Heart right ventricle (tissue), 16 donors: Measurements from ENCODE around the gene GZMM. TPM values are rescaled to one million over a fixed set of nuclear protein-coding genes. Genes with fewer than 3 reads are reported as not detected.

Experiments used
- ATAC-seq, 8 donors: fragments of 200-7000 bp; cut with Tn5 transposase; one replicate each; pipeline ENCODE4 v1.9.1; 2020; ENCODE audit warnings: mild to moderate bottlenecking in 8 of 8, moderate library complexity in 8 of 8, moderate number of reproducible peaks in 1 of 8
- DNase-seq, 2 donors: peaks; one replicate each; pipeline ENCODE4 v3.0.0-alpha.2; 2020
- H3K27ac ChIP-seq, 10 donors: fragments of 200-600 bp; sonication (generic) in 2 of 10; one replicate each; pipeline versions ENCODE4 v1.5.0 to v1.8.0; 2020 to 2022; ENCODE audit warnings: mild to moderate bottlenecking in 3 of 10
- H3K27me3 ChIP-seq, 7 donors: fragments of 200-600 bp; one replicate each; pipeline ENCODE4 v1.8.0; 2021 to 2022; ENCODE audit warnings: mild to moderate bottlenecking in 2 of 7
- H3K36me3 ChIP-seq, 9 donors: fragments of 200-600 bp; sonication (generic) in 1 of 9; one replicate each; pipeline versions ENCODE4 v1.5.0 to v1.8.0; 2020 to 2022; ENCODE audit warnings: mild to moderate bottlenecking in 2 of 9
- H3K4me1 ChIP-seq, 9 donors: fragments of 200-600 bp; sonication (generic) in 1 of 9; one replicate each; pipeline versions ENCODE4 v1.5.0 to v1.8.0; 2020 to 2022; ENCODE audit warnings: mild to moderate bottlenecking in 4 of 9
- H3K4me3 ChIP-seq, 10 donors: fragments of 200-600 bp; sonication (generic) in 2 of 10; one replicate each; pipeline versions ENCODE4 v1.5.0 to v1.8.0; 2020 to 2022; ENCODE audit warnings: mild to moderate bottlenecking in 7 of 10, moderate library complexity in 2 of 10
- H3K9me3 ChIP-seq, 11 donors: fragments of 200-600 bp in 10 of 11; sonication (generic) in 2 of 11; one replicate each; pipeline versions ENCODE4 v1.5.0 to v1.8.0; 2013 to 2022; ENCODE audit warnings: mild to moderate bottlenecking in 2 of 11, control low read depth in 1 of 11, moderate library complexity in 1 of 11
- CTCF ChIP-seq, 9 donors: fragments of 200-600 bp; sonication (generic) in 2 of 9; IDR thresholded peaks; one replicate each; pipeline versions ENCODE4 v1.5.0 to v1.8.0; 2021 to 2022; ENCODE audit warnings: antibody characterized with exemption in 9 of 9, mild to moderate bottlenecking in 5 of 9, moderate library complexity in 1 of 9
- WGBS, 2 donors: extraction: QIAGEN DNeasy Blood & Tissue Kit; methylation state at CpG; one replicate each; pipeline ENCODE4 v1.1.7; 2013; ENCODE audit warnings: inconsistent platforms in 1 of 2; 5-methylcytosine and 5-hydroxymethylcytosine counted together
- intact Hi-C, 10 donors: fragments of 100-400 bp; cut with DNase I; formaldehyde crosslinking; loops; one replicate each; pipeline versions ENCODE4 v1.11.1 to v1.14.2; 2022
- polyA plus RNA-seq, 2 donors: library from polyadenylated mRNA; stranded (reverse); fragments of 200-250 nt; gene quantifications; one replicate each; pipeline ENCODE4 v1.2.3, GENCODE V29; 2013
- total RNA-seq, 10 donors: library from RNA; stranded (reverse); fragmentation: NEBNext Ultra II Directional in 3 of 10; extraction: Animal tissue kit (Norgen Biotek cat#: 25700) in 3 of 10; gene quantifications; one replicate each; pipeline versions ENCODE4 v1.2.1 to v1.2.4, GENCODE V29; 2021 to 2023
- donor health status: Arrhythmogenic right ventricular cardiomyopathy.
- donor health status: ischemic (EF 13 %, LVEDD 7.1; RV severe dilation, severe dysfunction).
- donor health status: healthy with polysubstance abuse.
- donor health status: DM: no; HTN: yes; CAD: no.
- donor health status: DM: no; HTN: no; CAD: no.
- donor health status: ischemic (EF 25% LVEDD 6.9; RV normal size, moderate dysfunction).
- donor health status: ischemic (EF 25% LVEDD 5.7; RV mildly dilated, moderate dysfunction).
- donor health status: healthy.
- donor health status: DM: yes; HTN: yes; CAD: no.
- donor health status: Ischemic cardiomyopathy.
- donor health status: ischemic (EF 35%, LVEDD 5.7; RV mildly dilated, moderate dysfunction).
- donor health status: nonischemic (EF 11% LVEDD 7.7; RV severe dilation, severe dysfunction).
- donor health status: DM: yes; HTN: yes; CAD: no.
- donor health status: PGD.
- donor health status: ischemic (EF 29% LVEDD 5.4; RV normal size, mild dysfunction).
- donor health status: nonischemic (EF 23%, LVEDD 6.1; RV moderate dilation, normal function).

The GZMM gene
- total and polyA plus RNA-seq, 12 donors, result 0.25 to 2.7 (median 0.44) TPM; not detected in 7

GRCh38 chr19:589693-590395 lies 46.0 kb downstream of the GZMM start, which contains the start of gene HCN2:
HCN2 (plus strand) TSS chr19:589881; CDS start chr19:589946, 65 bp downstream.
- ATAC-seq (no peak), DNase-seq (peak in 1 of 2 donors; percentile 0)
- Histone ChIP-seq H3K27ac (peak within 1 kb of the TSS in 1 of 10 donors; percentile 56), H3K27me3 (peaks cover 27 to 60% (median 50%) of the 10 kb centered on the region in 7 donors), H3K9me3 (no peaks in the 10 kb centered on the region), H3K4me1 (peaks cover 3 to 28% (median 17%) of the 10 kb centered on the region in 9 donors), H3K36me3 (no peaks in the 10 kb centered on the region), H3K4me3 (peak within 1 kb of the TSS in 6 of 10 donors; percentile 12 to 31 (median 20))
- intact Hi-C loops, result loop anchor here in 2 of 10 donors (5.0 to 10.0 kb wide), 3 partner anchors 67 to 147 kb away; no protein-coding TSS in a partner anchor
- TF ChIP-seq CTCF (IDR thresholded peaks at IDR 0.05), result no peak
- WGBS, 2 donors, result 1% methylated on average over 16 to 98 of the region's 132 CpGs

GRCh38 chr19:590396-590745 lies 46.5 kb downstream of the GZMM start:
- Histone ChIP-seq H3K4me3 (peak overlapping the region in 4 of 10 donors; percentile 12 to 31 (median 21)), H3K9me3 (no peaks in the 10 kb centered on the region), H3K36me3 (no peaks in the 10 kb centered on the region), H3K27ac (no peak overlapping the region), H3K4me1 (peaks cover 3 to 28% (median 17%) of the 10 kb centered on the region in 9 donors), H3K27me3 (peaks cover 27 to 60% (median 50%) of the 10 kb centered on the region in 7 donors)
- no peak for ATAC-seq
- intact Hi-C loops, result loop anchor here in 1 of 10 donors (10.0 kb wide), 1 partner anchor 144 kb away; no protein-coding TSS in a partner anchor
- no peak for TF ChIP-seq CTCF (IDR thresholded peaks at IDR 0.05)
- WGBS, 2 donors, result 2 to 3% methylated on average over 32 to 50 of the region's 50 CpGs
- no peak for DNase-seq

- Histone ChIP-seq H3K9me3 (no peaks in the 10 kb centered on the region), H3K4me3 (peak overlapping the region in 4 of 10 donors; percentile 12 to 31 (median 21)), H3K4me1 (peaks cover 3 to 28% (median 17%) of the 10 kb centered on the region in 9 donors), H3K27ac (no peak overlapping the region), H3K27me3 (peaks cover 27 to 60% (median 50%) of the 10 kb centered on the region in 7 donors), H3K36me3 (no peaks in the 10 kb centered on the region)
- intact Hi-C loops, result loop anchor here in 1 of 10 donors (10.0 kb wide), 1 partner anchor 144 kb away; no protein-coding TSS in a partner anchor
- TF ChIP-seq CTCF (IDR thresholded peaks at IDR 0.05), result no peak
- ATAC-seq (no peak), DNase-seq (no peak)
- 5 to 8% methylated on average over 11 to 41 of the region's 41 CpGs for WGBS, 2 donors
These were observed 46.9 kb downstream of the GZMM start for GRCh38 chr19:590750-591098.

- TF ChIP-seq CTCF (IDR thresholded peaks at IDR 0.05), result no peak
- peaks cover 27 to 60% (median 50%) of the 10 kb centered on the region in 7 donors for H3K27me3 ChIP-seq
- DNase-seq (no peak), ATAC-seq (peak in 6 of 8 donors; percentile 11 to 48 (median 36))
- no peak overlapping the region for H3K27ac ChIP-seq
- intact Hi-C loops, result loop anchor here in 1 of 10 donors (10.0 kb wide), 1 partner anchor 143 kb away; no protein-coding TSS in a partner anchor
- WGBS, 2 donors, result 29 to 36% methylated on average over 71 to 75 of the region's 75 CpGs
- H3K4me3 ChIP-seq, result peak overlapping the region in 2 of 10 donors; percentile 12 to 24
- H3K36me3 ChIP-seq, result no peaks in the 10 kb centered on the region
- H3K9me3 ChIP-seq, result no peaks in the 10 kb centered on the region
- peaks cover 3 to 28% (median 17%) of the 10 kb centered on the region in 9 donors for H3K4me1 ChIP-seq
These were observed 47.5 kb downstream of the GZMM start for GRCh38 chr19:591099-591958.
